ENCODE measurements around the gene C1R.

The C1R gene

GRCh38 chr12:7136676-7137075 is 44.4 kb upstream of the C1R start:
- TF ChIP-seq TAF1 (IDR thresholded peaks at IDR 0.05; ENCODE audit: borderline replicate concordance, insufficient read depth, low read length) (no peak), SIN3A (IDR thresholded peaks at IDR 0.05; ENCODE audit: borderline replicate concordance, insufficient read depth, low read length) (no peak), REST (IDR thresholded peaks at IDR 0.05; ENCODE audit: insufficient read depth in 1 of 2, low read depth in 2 of 2, low read length in 2 of 2) (no peak), POLR2AphosphoS5 (IDR thresholded peaks at IDR 0.05; ENCODE audit: low read depth, low read length) (no peak), FOXP2 (optimal IDR thresholded peaks at IDR 0.05; ENCODE audit: borderline replicate concordance, extremely low read depth, extremely low read length, insufficient read depth) (no peak)

GRCh38 chr12:7136071-7136470 is 43.8 kb upstream of the C1R start:
- TF ChIP-seq TAF1 (IDR thresholded peaks at IDR 0.05; ENCODE audit: borderline replicate concordance, insufficient read depth, low read length), result no peak

GRCh38 chr12:7134396-7135166 is 42.3 kb upstream of the C1R start:
- no peak for TF ChIP-seq REST (IDR thresholded peaks at IDR 0.05; ENCODE audit: insufficient read depth in 1 of 2, low read depth in 2 of 2, low read length in 2 of 2)
- TF ChIP-seq FOXP2 (optimal IDR thresholded peaks at IDR 0.05; ENCODE audit: borderline replicate concordance, extremely low read depth, extremely low read length, insufficient read depth), result no peak
- TF ChIP-seq SIN3A (IDR thresholded peaks at IDR 0.05; ENCODE audit: borderline replicate concordance, insufficient read depth, low read length), result no peak
- TF ChIP-seq TAF1 (IDR thresholded peaks at IDR 0.05; ENCODE audit: borderline replicate concordance, insufficient read depth, low read length), result no peak
- TF ChIP-seq POLR2AphosphoS5 (IDR thresholded peaks at IDR 0.05; ENCODE audit: low read depth, low read length), result no peak

GRCh38 chr12:7131502-7131866 is 39.2 kb upstream of the C1R start:
- no peak for TF ChIP-seq SIN3A (IDR thresholded peaks at IDR 0.05; ENCODE audit: borderline replicate concordance, insufficient read depth, low read length)
- TF ChIP-seq TAF1 (IDR thresholded peaks at IDR 0.05; ENCODE audit: borderline replicate concordance, insufficient read depth, low read length), result no peak
- TF ChIP-seq FOXP2 (optimal IDR thresholded peaks at IDR 0.05; ENCODE audit: borderline replicate concordance, extremely low read depth, extremely low read length, insufficient read depth), result no peak
- TF ChIP-seq REST (IDR thresholded peaks at IDR 0.05; ENCODE audit: insufficient read depth in 1 of 2, low read depth in 2 of 2, low read length in 2 of 2), result no peak
- no peak for TF ChIP-seq POLR2AphosphoS5 (IDR thresholded peaks at IDR 0.05; ENCODE audit: low read depth, low read length)

GRCh38 chr12:7130701-7131501 is 38.7 kb upstream of the C1R start:
- no peak for TF ChIP-seq POLR2AphosphoS5 (IDR thresholded peaks at IDR 0.05; ENCODE audit: low read depth, low read length)
- TF ChIP-seq FOXP2 (optimal IDR thresholded peaks at IDR 0.05; ENCODE audit: borderline replicate concordance, extremely low read depth, extremely low read length, insufficient read depth), result no peak
- no peak for TF ChIP-seq SIN3A (IDR thresholded peaks at IDR 0.05; ENCODE audit: borderline replicate concordance, insufficient read depth, low read length)
- no peak for TF ChIP-seq REST (IDR thresholded peaks at IDR 0.05; ENCODE audit: insufficient read depth in 1 of 2, low read depth in 2 of 2, low read length in 2 of 2)
- no peak for TF ChIP-seq TAF1 (IDR thresholded peaks at IDR 0.05; ENCODE audit: borderline replicate concordance, insufficient read depth, low read length)

Data from PFSK-1 (cell line).